WI38 (cell line): ENCODE data around the gene USP53.

Source experiments
- H3K4me3 ChIP-seq: 2 replicates; pipeline ENCODE4 v1.5.1; 2011; ENCODE audit warnings: low read depth, mild to moderate bottlenecking, control low read depth, low read length
- TF ChIP-seq, protein P1 (sequence below): IDR thresholded peaks from 2 replicates; pipeline ENCODE4 v1.5.1; 2012; ENCODE audit warnings: low read depth, mild to moderate bottlenecking, control low read depth, low read length

The USP53 gene

DNA sequence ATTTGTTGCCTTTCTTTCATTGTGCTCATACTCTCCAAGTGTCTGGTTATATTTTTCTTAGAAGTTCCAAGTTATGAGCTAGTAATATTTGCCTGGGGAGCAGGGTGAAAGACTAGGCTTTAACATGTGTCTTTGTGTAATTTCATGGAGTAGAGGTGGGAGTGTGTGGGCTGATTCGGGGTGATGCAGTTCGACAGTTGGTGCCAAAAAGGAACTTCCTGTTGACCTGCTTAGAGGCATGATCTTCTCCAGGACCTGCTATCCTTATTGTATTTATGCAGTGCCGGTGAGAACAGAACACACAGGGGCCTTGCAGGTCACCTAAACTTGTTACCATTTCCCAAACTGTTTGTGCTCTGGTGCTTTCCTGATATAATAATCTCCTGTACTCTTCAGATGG is 21.2 kb downstream of the USP53 start:
- H3K4me3 ChIP-seq, result no peak overlapping the region
- TF ChIP-seq, protein P1, sequence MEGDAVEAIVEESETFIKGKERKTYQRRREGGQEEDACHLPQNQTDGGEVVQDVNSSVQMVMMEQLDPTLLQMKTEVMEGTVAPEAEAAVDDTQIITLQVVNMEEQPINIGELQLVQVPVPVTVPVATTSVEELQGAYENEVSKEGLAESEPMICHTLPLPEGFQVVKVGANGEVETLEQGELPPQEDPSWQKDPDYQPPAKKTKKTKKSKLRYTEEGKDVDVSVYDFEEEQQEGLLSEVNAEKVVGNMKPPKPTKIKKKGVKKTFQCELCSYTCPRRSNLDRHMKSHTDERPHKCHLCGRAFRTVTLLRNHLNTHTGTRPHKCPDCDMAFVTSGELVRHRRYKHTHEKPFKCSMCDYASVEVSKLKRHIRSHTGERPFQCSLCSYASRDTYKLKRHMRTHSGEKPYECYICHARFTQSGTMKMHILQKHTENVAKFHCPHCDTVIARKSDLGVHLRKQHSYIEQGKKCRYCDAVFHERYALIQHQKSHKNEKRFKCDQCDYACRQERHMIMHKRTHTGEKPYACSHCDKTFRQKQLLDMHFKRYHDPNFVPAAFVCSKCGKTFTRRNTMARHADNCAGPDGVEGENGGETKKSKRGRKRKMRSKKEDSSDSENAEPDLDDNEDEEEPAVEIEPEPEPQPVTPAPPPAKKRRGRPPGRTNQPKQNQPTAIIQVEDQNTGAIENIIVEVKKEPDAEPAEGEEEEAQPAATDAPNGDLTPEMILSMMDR, result no peak

DNA sequence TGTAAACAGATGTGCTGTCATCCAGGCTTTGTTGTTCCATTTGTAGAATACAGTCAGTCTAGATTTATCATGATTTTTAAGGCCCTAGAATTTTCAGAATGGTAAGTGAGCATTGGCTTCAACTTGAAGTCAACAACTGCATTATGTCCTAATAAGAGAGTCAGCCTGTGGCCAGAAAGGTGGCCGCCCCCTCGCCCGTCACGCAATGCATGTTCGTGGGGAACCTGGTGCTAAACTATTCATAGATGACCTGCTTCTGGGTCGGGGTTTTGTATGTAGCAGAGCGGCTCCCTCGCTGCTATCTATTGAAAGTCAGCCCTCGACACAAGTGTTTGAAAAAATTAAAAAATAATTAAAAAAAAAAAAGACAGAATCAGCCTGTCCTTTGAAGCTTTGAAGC is 24.7 kb downstream of the USP53 start:
- H3K4me3 ChIP-seq, result no peak overlapping the region
- TF ChIP-seq, protein P1, result no peak

DNA sequence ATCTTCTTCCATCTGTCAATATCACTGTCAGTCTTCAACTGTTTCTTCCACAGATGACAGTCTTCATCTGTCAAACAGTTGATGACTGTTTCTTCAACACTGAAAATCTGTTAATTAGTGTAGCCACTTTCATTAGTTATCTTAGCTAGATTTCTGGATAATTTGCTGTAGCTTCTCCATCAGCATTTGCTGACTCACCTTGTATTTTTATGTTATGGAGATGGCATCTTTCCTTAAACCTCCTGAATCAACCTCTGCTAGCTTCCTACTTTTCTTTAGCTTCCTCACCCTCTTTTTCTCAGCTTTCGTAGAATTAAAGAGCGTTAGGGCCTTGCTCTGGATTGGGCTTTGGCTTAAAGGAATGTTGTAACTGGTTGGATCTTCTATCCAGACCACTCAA is 25.1 kb downstream of the USP53 start:
- TF ChIP-seq, protein P1, result no peak
- H3K4me3 ChIP-seq, result no peak overlapping the region

DNA sequence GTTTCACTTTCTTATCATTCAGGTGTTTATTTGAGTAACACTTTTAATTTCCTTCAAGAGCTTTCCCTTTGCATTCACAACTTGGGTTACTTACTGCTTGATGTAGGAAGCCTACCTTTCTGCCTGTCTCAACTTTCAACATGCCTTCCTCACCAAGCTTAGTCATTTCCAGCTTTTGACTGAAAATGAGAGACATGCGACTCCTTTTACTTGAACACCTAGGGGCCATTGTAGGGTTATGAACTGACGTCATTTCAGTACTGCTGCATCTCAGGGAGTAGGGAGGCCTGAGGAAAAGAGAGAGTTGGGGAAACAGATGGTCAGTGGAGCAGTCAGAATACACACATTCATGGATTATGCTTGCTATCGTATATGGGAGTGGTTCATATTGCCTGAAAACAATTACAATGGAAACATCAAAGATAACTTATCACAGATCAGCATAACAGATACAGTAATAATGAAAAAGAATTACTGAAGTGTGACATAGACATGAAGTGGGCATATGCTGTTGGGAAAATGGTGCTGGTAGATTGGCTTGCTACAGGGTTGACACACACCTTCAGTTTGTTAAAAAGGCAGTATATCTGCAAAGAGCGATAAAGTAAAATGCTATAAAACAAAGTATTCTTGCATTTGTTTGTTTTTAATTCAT is 25.7 kb downstream of the USP53 start:
- no peak overlapping the region for H3K4me3 ChIP-seq
- TF ChIP-seq, protein P1, result no peak

GRCh38 chr4:119240128-119240527 is 27.6 kb downstream of the USP53 start:
- TF ChIP-seq, protein P1, result no peak
- no peak overlapping the region for H3K4me3 ChIP-seq

DNA sequence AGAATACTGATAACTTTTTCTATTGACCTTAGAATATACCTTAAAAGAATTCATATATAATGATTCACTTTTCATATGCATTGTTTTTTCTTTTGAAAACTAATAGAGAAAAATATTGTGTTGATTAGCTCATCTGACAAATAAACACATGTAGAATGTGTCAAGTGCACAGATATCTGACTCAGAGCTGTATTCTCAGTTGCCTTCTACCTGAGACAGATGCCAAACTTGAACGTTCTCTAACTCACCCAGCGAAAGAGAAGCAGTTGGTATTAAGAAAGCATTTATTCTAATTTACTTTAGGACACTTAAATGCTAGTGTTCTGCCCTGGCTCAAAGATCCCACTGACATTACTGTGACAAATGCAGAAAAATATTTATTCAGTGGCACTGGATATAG is 28.1 kb downstream of the USP53 start:
- TF ChIP-seq, protein P1, result no peak
- H3K4me3 ChIP-seq, result no peak overlapping the region

- TF ChIP-seq, protein P1, result no peak
- H3K4me3 ChIP-seq, result no peak overlapping the region
Observed at GRCh38 chr4:119242417-119242816, 29.9 kb downstream of the USP53 start.
